K562 (cell line): ENCODE data around the gene CHRM4. TPM values are rescaled to one million over a fixed set of nuclear protein-coding genes. Genes with fewer than 3 reads are reported as not detected.

Experiments
- ATAC-seq: fragments of 200-7000 bp; cut with Tn5 transposase; 3 replicates; pipeline ENCODE4 v1.9.1; 2020; ENCODE audit warnings: moderate library complexity
- BruUV-seq: library from RNA; stranded (reverse); fragments of 400-500 nt; replicated peaks from 2 replicates; lab custom pipeline; 2021; lab: Mats Ljungman, UMichigan
- CTCF ChIA-PET: fragments of 300-600 bp; formaldehyde crosslinking; extraction: SDS; loops from one replicate; lab custom pipeline; 2021; ENCODE audit warnings: low intra/inter-chr PET ratio; lab: Yijun Ruan, JAX
- POLR2A ChIA-PET: fragments of 300-600, 350-650 bp; sonication (Branson Sonifier 250); formaldehyde crosslinking; extraction: SDS; loops from one replicate; lab custom pipeline; 2021; ENCODE audit warnings: antibody characterized with exemption, inconsistent platforms; lab: Yijun Ruan, JAX
- DNase-seq, 4 experiments: peaks; one replicate each; pipeline versions ENCODE4 v3.0.0 to v3.0.0-alpha.2; 2011 to 2018; ENCODE audit warnings: low spot score in 3 of 4, mixed read lengths in 3 of 4; ENCODE audit errors: extremely low read depth in 1 of 4
- FAIRE-seq: peaks from 2 replicates; lab custom pipeline; 2011; peaks lifted over from hg19 to GRCh38; lab: Jason Lieb, UNC
- H2AFZ ChIP-seq: 2 replicates; pipeline ENCODE4 v1.6.0; 2011; ENCODE audit warnings: low read depth, low read length, control low read depth, inconsistent platforms
- H3K27ac ChIP-seq: fragments of 200-600 bp; 3 replicates; pipeline ENCODE4 v1.8.0; 2011; ENCODE audit warnings: low read depth, mild to moderate bottlenecking, control low read depth, inconsistent platforms, low read length, moderate library complexity, mixed read lengths; ENCODE audit errors: extremely low read depth
- H3K27me3 ChIP-seq, 2 experiments: fragments of 300-600 bp in 1 of 2; 2 replicates in 1 of 2; 3 replicates in 1 of 2; pipeline versions ENCODE4 v1.6.0 to v1.8.0; 2011; ENCODE audit warnings: inconsistent platforms in 2 of 2, low read length in 2 of 2, mild to moderate bottlenecking in 1 of 2, mixed read lengths in 1 of 2, moderate library complexity in 1 of 2; ENCODE audit not compliant: control insufficient read depth in 2 of 2, insufficient read depth in 2 of 2
- H3K36me3 ChIP-seq: fragments of 300-600 bp; 3 replicates; pipeline ENCODE4 v1.8.0; 2011; ENCODE audit warnings: mild to moderate bottlenecking, low read length, inconsistent platforms; ENCODE audit not compliant: control insufficient read depth, insufficient read depth
- H3K4me1 ChIP-seq, 2 experiments: fragments of 200-600 bp in 1 of 2; replicated peaks in 1 of 2; 2 replicates in 1 of 2; 3 replicates in 1 of 2; pipeline versions ENCODE4 v1.5.1 to v1.8.0; 2011; ENCODE audit warnings: inconsistent platforms in 2 of 2, low read length in 2 of 2, mild to moderate bottlenecking in 1 of 2, mixed read lengths in 1 of 2, moderate library complexity in 1 of 2; ENCODE audit not compliant: control insufficient read depth in 2 of 2, insufficient read depth in 2 of 2
- H3K4me2 ChIP-seq: 2 replicates; pipeline ENCODE4 v1.6.1; 2011; ENCODE audit warnings: low read length, control low read depth, inconsistent platforms, mixed read lengths; ENCODE audit not compliant: insufficient read depth
- H3K4me3 ChIP-seq: fragments of 200-600 bp; sonication (generic), shearing (Covaris generic); 2 replicates; pipeline ENCODE4 v1.5.1; 2016; ENCODE audit warnings: control low read depth, inconsistent platforms
- H3K79me2 ChIP-seq: fragments of 200-600 bp; 3 replicates; pipeline ENCODE4 v1.8.0; 2011; ENCODE audit warnings: low read length, inconsistent platforms; ENCODE audit not compliant: control insufficient read depth, insufficient read depth
- H3K9ac ChIP-seq, 2 experiments: 2 replicates each; pipeline versions ENCODE4 v1.6.0 to v1.6.1; 2011; ENCODE audit warnings: low read depth in 2 of 2, low read length in 2 of 2, control low read depth in 1 of 2, inconsistent platforms in 1 of 2, mild to moderate bottlenecking in 1 of 2, mixed read lengths in 1 of 2; ENCODE audit not compliant: insufficient read depth in 1 of 2
- H3K9me1 ChIP-seq: one replicate; pipeline ENCODE4 v1.6.0; 2011; ENCODE audit warnings: inconsistent platforms, mild to moderate bottlenecking, low read length, moderate library complexity; ENCODE audit not compliant: control insufficient read depth, insufficient read depth
- H3K9me3 ChIP-seq: replicated peaks from 2 replicates; pipeline ENCODE4 v1.5.1; 2011; ENCODE audit warnings: low read depth, low read length, inconsistent platforms; ENCODE audit not compliant: control insufficient read depth, insufficient read depth
- H4K20me1 ChIP-seq: replicated peaks from 2 replicates; pipeline ENCODE4 v1.6.1; 2011; ENCODE audit warnings: low read length, inconsistent platforms, mixed read lengths; ENCODE audit not compliant: control insufficient read depth, insufficient read depth
- DDX20 ChIP-seq: fragments of 450-650 bp; IDR thresholded peaks from 2 replicates; pipeline ENCODE4 v1.6.1; 2016; ENCODE audit warnings: missing genetic modification characterization, low read depth, mild to moderate bottlenecking, missing compliant biosample characterization, moderate library complexity
- ILF3 ChIP-seq: fragments of 450-650 bp; IDR thresholded peaks from 2 replicates; pipeline ENCODE4 v1.6.1; 2018; ENCODE audit warnings: antibody characterized with exemption, mild to moderate bottlenecking, moderate library complexity, borderline replicate concordance
- NCOA2 ChIP-seq, 2 experiments: fragments of 450-650 bp; IDR thresholded peaks; 2 replicates each; pipeline ENCODE4 v1.6.1; 2018; ENCODE audit warnings: mild to moderate bottlenecking in 2 of 2, moderate library complexity in 1 of 2; ENCODE audit not compliant: partially characterized antibody in 2 of 2
- NR1H2 ChIP-seq: sonication (generic); formaldehyde crosslinking; IDR thresholded peaks from 2 replicates; pipeline ENCODE4 v1.4.0; 2020; ENCODE audit warnings: mild to moderate bottlenecking, missing genetic modification reagents
- RREB1 ChIP-seq: fragments of 250-450 bp; sonication (Bioruptor Pico); IDR thresholded peaks from 2 replicates; pipeline ENCODE4 v1.4.0; 2020
- U2AF2 ChIP-seq: fragments of 200-400 bp; formaldehyde crosslinking; optimal IDR thresholded peaks from 2 replicates; pipeline ENCODE3; 2017; ENCODE audit warnings: low read depth, mild to moderate bottlenecking, low read length
- ZNF436 ChIP-seq: fragments of 250-450, 450-650 bp; sonication (Bioruptor Pico); formaldehyde crosslinking; IDR thresholded peaks from 2 replicates; pipeline ENCODE4 v1.7.0; 2020; ENCODE audit warnings: mild to moderate bottlenecking
- ZNF696 ChIP-seq: fragments of 250-450 bp; sonication (Bioruptor Pico); conservative IDR thresholded peaks from 2 replicates; pipeline ENCODE4 v1.4.0; 2020; ENCODE audit warnings: mild to moderate bottlenecking, moderate library complexity
- WGBS: fragments of 100-300 bp; shearing (Covaris generic); methylation state at CpG from one replicate; pipeline ENCODE4 v1.1.6; 2016; ENCODE audit warnings: low coverage, mixed read lengths; ENCODE audit not compliant: insufficient coverage; ENCODE audit errors: missing lambda C conversion rate; 5-methylcytosine and 5-hydroxymethylcytosine counted together
- in situ Hi-C: fragments of 300-500 bp; cut with MboI; formaldehyde crosslinking; loops from 4 replicates; pipeline ENCODE4 v1.15.0; 2018; ENCODE audit warnings: inconsistent platforms, mixed read lengths
- intact Hi-C: fragments of 100-400 bp; cut with micrococcal nuclease; formaldehyde crosslinking; loops from 2 replicates; pipeline ENCODE4 v1.14.2; 2022
- polyA plus RNA-seq, 8 experiments: library from polyadenylated mRNA; depleted of rRNA in 4 of 8; stranded (reverse) in 5 of 8; unstranded in 3 of 8; fragments of >200 nt; fragmentation: Nextera tagmentation in 2 of 8; fragmentation: Illumina TruSeq in 1 of 8; extraction: Ambion mirVana in 2 of 8; extraction: Trizol in 1 of 8; gene quantifications; 2 replicates each; pipeline versions ENCODE4 v1.2.1 to v1.2.3, GENCODE V29; 2011 to 2014; ENCODE audit warnings: inconsistent platforms in 1 of 8, missing spikeins in 1 of 8
- total RNA-seq, 7 experiments: library from RNA; depleted of rRNA in 6 of 7; stranded (reverse); fragments of >200 nt in 6 of 7; fragmentation: Illumina TruSeq in 2 of 7; extraction: Trizol in 2 of 7; gene quantifications; 2 replicates each; pipeline versions ENCODE4 v1.2.1 to v1.2.3, GENCODE V29; 2011 to 2021; ENCODE audit warnings: low replicate concordance in 1 of 7
- TF ChIP-seq, protein P1 (sequence below): conservative IDR thresholded peaks from 2 replicates; pipeline ENCODE4 v1.6.1; 2011; ENCODE audit warnings: low read depth, mild to moderate bottlenecking, low read length; ENCODE audit not compliant: control insufficient read depth
- TF ChIP-seq, protein P2 (sequence below), 2 experiments: IDR thresholded peaks in 1 of 2; conservative IDR thresholded peaks in 1 of 2; 2 replicates each; pipeline ENCODE4 v1.6.1; 2016; ENCODE audit warnings: low read depth in 2 of 2, mild to moderate bottlenecking in 1 of 2, missing compliant biosample characterization in 1 of 2, missing genetic modification characterization in 1 of 2, moderate library complexity in 1 of 2

The CHRM4 gene
- total and polyA plus RNA-seq, 9 of the 15 experiments (the other 6 are each of a cell fraction or from before 2014, with no cell fraction given) = 0.22 to 1.3 (median 0.40) TPM; not detected in 2

GRCh38 chr11:46364056-46364455 is 27.5 kb downstream of the CHRM4 start:
- in situ Hi-C loops = no loop called here
- peaks cover 42% of the 10 kb centered on the region for H3K79me2 ChIP-seq
- no TSS peak for BruUV-seq
- no peak overlapping the region for H3K9ac ChIP-seq
- no peak overlapping the region for H2AFZ ChIP-seq
- FAIRE-seq (no peak), ATAC-seq (no peak), DNase-seq (no peak)
- intact Hi-C loops = no loop called here
- ChIA-PET POLR2A (interaction anchor here (0.6 to 2.0 kb wide), 2 partner anchors 12 to 163 kb away, joined by 4 to 7 read pairs; no protein-coding TSS in a partner anchor), CTCF (no interaction called here)
- H3K36me3 ChIP-seq = peaks cover 47% of the 10 kb centered on the region; the same call in 2 of the 3 replicates
- 90% methylated on average over 9 of the region's 9 CpGs for WGBS
- peaks cover 3% of the 10 kb centered on the region for H3K9me1 ChIP-seq
- H3K4me2 ChIP-seq = no peak overlapping the region
- no peaks in the 10 kb centered on the region; the same call in none of the 2 replicates for H4K20me1 ChIP-seq
- no peaks in the 10 kb centered on the region for H3K27me3 ChIP-seq
- H3K27ac ChIP-seq = no peak overlapping the region
- H3K4me1 ChIP-seq = peaks cover 29 to 64% of the 10 kb centered on the region in 2 experiments
- H3K4me3 ChIP-seq = no peak overlapping the region
- H3K9me3 ChIP-seq = no peaks in the 10 kb centered on the region
- TF ChIP-seq RREB1 (no peak), NCOA2 (IDR thresholded peaks at IDR 0.05; ENCODE audit: partially characterized antibody in 2 of 2) (no peak), ZNF696 (CRISPR knock-in tag) (no peak), DDX20 (tag) (no peak), ILF3 (no peak), ZNF436 (CRISPR knock-in tag) (no peak), U2AF2 (no peak), NR1H2 (CRISPR knock-in tag) (no peak)
- TF ChIP-seq, protein P1, sequence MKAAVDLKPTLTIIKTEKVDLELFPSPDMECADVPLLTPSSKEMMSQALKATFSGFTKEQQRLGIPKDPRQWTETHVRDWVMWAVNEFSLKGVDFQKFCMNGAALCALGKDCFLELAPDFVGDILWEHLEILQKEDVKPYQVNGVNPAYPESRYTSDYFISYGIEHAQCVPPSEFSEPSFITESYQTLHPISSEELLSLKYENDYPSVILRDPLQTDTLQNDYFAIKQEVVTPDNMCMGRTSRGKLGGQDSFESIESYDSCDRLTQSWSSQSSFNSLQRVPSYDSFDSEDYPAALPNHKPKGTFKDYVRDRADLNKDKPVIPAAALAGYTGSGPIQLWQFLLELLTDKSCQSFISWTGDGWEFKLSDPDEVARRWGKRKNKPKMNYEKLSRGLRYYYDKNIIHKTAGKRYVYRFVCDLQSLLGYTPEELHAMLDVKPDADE = no peak
- TF ChIP-seq, protein P2, sequence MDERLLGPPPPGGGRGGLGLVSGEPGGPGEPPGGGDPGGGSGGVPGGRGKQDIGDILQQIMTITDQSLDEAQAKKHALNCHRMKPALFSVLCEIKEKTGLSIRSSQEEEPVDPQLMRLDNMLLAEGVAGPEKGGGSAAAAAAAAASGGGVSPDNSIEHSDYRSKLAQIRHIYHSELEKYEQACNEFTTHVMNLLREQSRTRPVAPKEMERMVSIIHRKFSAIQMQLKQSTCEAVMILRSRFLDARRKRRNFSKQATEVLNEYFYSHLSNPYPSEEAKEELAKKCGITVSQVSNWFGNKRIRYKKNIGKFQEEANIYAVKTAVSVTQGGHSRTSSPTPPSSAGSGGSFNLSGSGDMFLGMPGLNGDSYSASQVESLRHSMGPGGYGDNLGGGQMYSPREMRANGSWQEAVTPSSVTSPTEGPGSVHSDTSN (CRISPR knock-in tag; IDR thresholded peaks at IDR 0.05; ENCODE audit: low read depth) = no peak
- TF ChIP-seq, protein P2 (tag; conservative IDR thresholded peaks at IDR 0.05; ENCODE audit: low read depth) = no peak
